ENCODE measurements around the gene SULT1A3.
"Not testable (repeated sequence)": the region's sequence is repeated elsewhere in the genome, so short reads cannot be mapped to it uniquely, and the experiment has no call there.

SULT1A3 gene

GRCh38 chr16:30199049-30199448 is at the start of gene SULT1A3:
SULT1A3 (plus strand) TSS chr16:30199255; CDS start chr16:30200729, 1,474 bp downstream.
- in situ Hi-C loops (cut with MboI; ENCODE audit: low sequenced_read_pairs, unreplicated experiment): loop anchor here (25.0 kb wide), 1 partner anchor 213 kb away; the partner anchor contains the start of gene ZNF771
- not testable (repeated sequence) for DNase-seq (ENCODE audit: low spot score)

GRCh38 chr16:30151091-30151490 is 48.0 kb upstream of the SULT1A3 start:
- no peak for TF ChIP-seq CTCF (IDR thresholded peaks at IDR 0.05; ENCODE audit: borderline replicate concordance, control extremely low read depth, extremely low read depth, insufficient read depth, missing control alignments)
- no peak for DNase-seq (ENCODE audit: low spot score)
- in situ Hi-C loops (cut with MboI; ENCODE audit: low sequenced_read_pairs, unreplicated experiment): no loop called here

- in situ Hi-C loops (cut with MboI; ENCODE audit: low sequenced_read_pairs, unreplicated experiment): no loop called here
- DNase-seq (ENCODE audit: low spot score): no peak
- no peak for TF ChIP-seq CTCF (IDR thresholded peaks at IDR 0.05; ENCODE audit: borderline replicate concordance, control extremely low read depth, extremely low read depth, insufficient read depth, missing control alignments)
Measured at GRCh38 chr16:30152517-30152916, 46.5 kb upstream of the SULT1A3 start.

GRCh38 chr16:30155188-30155587 is 43.9 kb upstream of the SULT1A3 start:
- DNase-seq (ENCODE audit: low spot score): no peak
- TF ChIP-seq CTCF (IDR thresholded peaks at IDR 0.05; ENCODE audit: borderline replicate concordance, control extremely low read depth, extremely low read depth, insufficient read depth, missing control alignments): no peak
- in situ Hi-C loops (cut with MboI; ENCODE audit: low sequenced_read_pairs, unreplicated experiment): no loop called here

- in situ Hi-C loops (cut with MboI; ENCODE audit: low sequenced_read_pairs, unreplicated experiment): no loop called here
- no peak for DNase-seq (ENCODE audit: low spot score)
- TF ChIP-seq CTCF (IDR thresholded peaks at IDR 0.05; ENCODE audit: borderline replicate concordance, control extremely low read depth, extremely low read depth, insufficient read depth, missing control alignments): no peak
Measured at GRCh38 chr16:30157214-30157613, 41.8 kb upstream of the SULT1A3 start.

GRCh38 chr16:30163538-30163937 is 35.5 kb upstream of the SULT1A3 start:
- in situ Hi-C loops (cut with MboI; ENCODE audit: low sequenced_read_pairs, unreplicated experiment): no loop called here
- no peak for DNase-seq (ENCODE audit: low spot score)
- TF ChIP-seq CTCF (IDR thresholded peaks at IDR 0.05; ENCODE audit: borderline replicate concordance, control extremely low read depth, extremely low read depth, insufficient read depth, missing control alignments): no peak

- TF ChIP-seq CTCF (IDR thresholded peaks at IDR 0.05; ENCODE audit: borderline replicate concordance, control extremely low read depth, extremely low read depth, insufficient read depth, missing control alignments): no peak
- in situ Hi-C loops (cut with MboI; ENCODE audit: low sequenced_read_pairs, unreplicated experiment): no loop called here
- DNase-seq (ENCODE audit: low spot score): peak; percentile 81
Measured at GRCh38 chr16:30166202-30166902, 32.7 kb upstream of the SULT1A3 start.

GRCh38 chr16:30168746-30169145 is 30.3 kb upstream of the SULT1A3 start:
- DNase-seq (ENCODE audit: low spot score); in situ Hi-C loops (cut with MboI; ENCODE audit: low sequenced_read_pairs, unreplicated experiment): not testable (repeated sequence)

- in situ Hi-C loops (cut with MboI; ENCODE audit: low sequenced_read_pairs, unreplicated experiment): not testable (repeated sequence)
Measured at GRCh38 chr16:30169416-30169815, 29.6 kb upstream of the SULT1A3 start.

GRCh38 chr16:30170145-30170544 is 28.9 kb upstream of the SULT1A3 start:
- DNase-seq (ENCODE audit: low spot score); in situ Hi-C loops (cut with MboI; ENCODE audit: low sequenced_read_pairs, unreplicated experiment): not testable (repeated sequence)

More at GRCh38 chr16:30169416-30169815, 29.6 kb upstream of the SULT1A3 start:
- DNase-seq (ENCODE audit: low spot score): not testable (repeated sequence)
